ENCODE data around the gene ABHD13.
A peak's percentile ranks its signal among the peaks of the same experiment; 100 is the strongest.
"Not testable (repeated sequence)": the region's sequence is repeated elsewhere in the genome, so short reads cannot be mapped to it uniquely, and the experiment has no call there.

The ABHD13 gene

DNA sequence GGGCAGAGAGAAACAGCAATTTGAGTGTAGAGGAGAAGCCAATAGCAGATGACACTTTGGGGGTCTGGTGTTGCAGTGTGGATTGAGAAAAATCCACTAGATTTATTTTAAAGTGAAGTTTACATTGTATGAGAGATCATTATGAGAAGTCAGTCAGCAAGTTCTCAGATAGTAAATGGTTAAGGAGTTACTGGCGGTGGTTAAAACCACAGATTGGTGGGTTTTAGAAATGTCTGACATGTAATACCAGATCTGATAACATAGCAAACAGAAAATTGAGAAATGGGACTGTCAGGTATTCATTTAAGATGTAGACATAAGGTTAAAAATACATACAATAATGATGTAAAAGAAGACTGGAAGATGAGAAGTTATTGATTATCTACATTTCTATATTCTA is 7.2 kb downstream of the ABHD13 start:
- no peak for DNase-seq

DNA sequence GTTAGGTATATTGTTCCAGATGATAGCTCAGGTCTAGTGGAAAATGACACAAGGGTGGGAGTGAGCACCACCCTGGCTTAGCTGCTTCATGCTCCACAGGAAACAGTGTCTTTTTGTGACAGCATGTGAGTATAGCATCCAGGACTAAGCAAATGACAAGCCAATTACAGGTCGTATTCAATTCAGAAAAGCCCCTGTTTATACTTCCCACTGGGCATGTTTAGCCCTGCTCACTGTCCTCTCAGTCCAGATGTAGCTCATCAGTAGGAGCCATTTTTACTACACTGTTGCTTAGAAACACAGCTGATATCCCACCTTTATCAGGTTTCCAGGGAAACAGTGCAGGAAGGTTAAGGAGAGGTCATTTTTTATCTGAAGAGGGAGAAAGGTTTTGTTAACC is 8.0 kb downstream of the ABHD13 start:
- DNase-seq = peak; percentile 39

DNA sequence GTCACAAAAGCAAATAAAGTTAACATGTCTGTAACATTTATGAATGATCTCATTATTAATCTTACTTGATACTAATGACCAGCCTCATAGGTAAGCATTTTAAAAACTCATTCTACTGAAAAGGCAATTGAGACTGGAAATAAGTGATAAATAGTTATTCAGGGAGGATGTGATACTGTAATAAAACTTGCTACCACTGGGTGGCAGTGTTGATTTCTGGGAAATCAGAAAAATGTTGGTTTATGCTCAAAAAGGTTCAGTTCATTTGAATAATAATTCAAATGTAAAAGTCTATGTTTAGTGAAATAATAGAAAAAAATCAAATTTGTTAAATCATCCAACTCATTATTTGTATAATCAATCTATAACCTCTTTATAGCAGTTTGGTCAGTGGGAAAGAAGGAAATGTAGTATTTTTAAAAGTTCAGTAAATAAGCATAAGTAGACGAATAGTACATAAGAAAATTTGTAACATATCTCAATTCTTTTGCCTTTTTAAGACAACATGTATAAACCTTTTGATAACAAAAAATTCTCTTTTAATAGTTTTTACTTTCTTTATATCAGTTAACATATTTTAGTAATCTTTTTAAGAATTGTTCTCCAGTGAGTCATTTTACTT is 9.6 kb downstream of the ABHD13 start:
- DNase-seq = peak; percentile 36

DNA sequence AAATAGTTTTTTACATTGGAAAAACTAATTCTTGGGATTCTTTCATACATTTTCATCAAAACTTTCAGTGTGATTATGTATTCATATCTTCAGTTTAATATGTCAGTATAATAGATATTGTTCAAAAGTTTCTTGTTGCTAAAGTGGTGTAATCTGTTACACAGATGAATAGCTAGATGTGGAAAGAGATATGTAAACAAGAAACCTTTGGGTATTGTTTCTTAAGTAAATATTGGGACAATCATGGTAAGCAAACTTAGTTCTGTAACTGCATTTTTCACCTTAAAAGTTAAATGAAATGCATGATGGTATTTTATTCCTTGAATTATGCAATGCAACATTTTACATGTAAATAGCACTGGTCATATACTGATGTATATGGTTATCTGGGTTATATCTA is 12.2 kb downstream of the ABHD13 start:
- no peak for DNase-seq

DNA sequence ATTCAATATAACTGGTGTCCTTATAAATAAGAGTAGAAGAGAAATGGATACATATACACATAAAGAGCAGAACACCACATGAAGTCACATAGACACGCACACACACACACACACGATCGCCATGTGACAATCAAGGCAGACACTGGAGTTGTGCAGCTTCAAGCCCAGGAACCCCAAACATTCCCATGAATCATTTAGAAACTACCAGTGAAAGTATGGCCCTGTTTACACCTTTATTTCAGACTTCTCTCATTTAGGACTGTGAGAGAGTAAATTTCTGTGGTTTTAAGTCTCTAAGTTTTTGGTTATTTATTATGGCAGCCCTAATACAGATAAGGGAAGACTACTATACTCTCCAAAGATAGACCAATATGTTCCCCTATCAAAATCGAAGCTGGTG is 31.0 kb downstream of the ABHD13 start:
- DNase-seq = no peak

DNA sequence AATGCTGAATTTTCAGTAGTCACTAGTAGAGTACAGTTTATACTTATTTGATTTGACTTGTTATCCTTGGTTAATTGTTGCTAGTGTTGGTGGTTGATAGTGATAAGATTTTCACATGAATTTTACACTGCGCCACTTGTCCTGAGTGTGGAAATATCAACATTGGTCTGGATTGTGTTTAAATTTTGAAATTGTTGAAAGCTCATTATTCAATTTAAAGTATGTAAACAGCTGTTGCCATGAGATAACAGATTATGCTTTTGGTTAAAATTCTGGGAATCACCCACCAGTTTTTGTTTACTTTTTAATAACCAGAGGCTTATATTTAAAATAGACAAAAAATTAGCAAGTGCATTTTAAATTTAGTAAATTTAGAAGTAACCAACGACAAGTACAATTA is 39.1 kb downstream of the ABHD13 start:
- DNase-seq = no peak

DNA sequence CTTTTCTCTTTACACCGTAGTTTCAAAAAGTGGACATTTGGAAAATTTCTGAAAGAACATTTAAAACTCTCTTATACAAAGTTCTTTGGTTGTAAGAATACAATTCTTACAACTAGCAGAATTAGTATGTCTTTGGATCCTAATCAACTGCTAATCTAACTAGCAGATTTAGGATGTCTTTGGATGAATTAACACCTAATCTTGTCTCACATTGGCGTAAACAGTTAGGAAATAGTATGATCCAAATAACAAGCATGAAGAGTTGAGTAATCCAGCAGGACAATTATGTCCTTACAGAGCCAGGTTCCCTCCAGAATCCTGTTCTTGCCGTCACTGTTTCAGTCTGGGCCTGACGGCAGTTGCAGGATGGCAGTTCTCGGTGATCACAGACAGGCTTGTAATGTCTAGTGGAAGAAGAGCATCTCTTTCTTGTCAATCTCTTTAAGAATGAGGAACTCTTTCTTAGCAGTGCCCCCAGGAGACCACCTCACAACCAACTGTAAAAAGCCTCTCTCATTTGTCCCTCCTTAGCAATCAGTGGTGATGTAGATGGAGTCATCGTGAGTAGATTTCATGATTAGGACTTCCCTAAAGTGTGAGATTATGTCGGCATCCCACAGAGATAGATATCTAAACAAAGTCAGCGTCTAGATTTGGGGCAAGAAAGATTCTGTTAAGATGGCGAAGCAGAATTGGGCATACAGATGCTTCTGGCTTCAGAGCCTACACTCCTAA is 45.6 kb downstream of the ABHD13 start:
- no peak for DNase-seq

DNA sequence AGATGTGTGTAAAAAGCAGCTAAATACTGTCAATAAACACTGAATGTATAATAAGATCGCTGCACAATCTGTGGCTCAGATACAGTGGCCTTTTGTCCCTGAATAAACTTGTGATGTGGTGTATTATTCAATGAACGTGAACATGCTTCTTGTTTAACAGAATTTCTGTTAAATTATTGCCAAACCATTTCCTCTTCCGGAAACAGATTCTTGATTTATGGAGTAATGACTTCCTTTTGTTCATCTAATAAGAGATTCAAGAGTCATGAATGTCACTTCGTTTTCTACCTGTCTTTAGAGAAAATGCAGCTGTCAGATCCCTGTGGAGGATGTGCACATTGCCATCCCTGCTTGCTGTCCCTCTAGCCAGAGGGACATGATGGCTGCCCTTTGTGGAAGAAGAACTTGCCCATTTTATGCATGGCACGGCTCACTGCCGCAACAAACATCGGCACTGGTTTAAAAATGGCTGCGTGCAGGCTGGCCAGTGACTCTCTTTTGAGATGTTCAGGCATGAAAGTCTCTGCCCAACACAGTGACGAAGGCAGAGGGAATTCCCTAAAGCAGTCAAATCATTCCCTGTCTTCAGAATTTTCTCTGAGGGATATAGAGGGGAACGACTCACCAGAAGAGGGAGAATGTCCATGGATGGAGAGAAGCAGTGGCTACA is 48.3 kb downstream of the ABHD13 start:
- no peak for DNase-seq

DNA sequence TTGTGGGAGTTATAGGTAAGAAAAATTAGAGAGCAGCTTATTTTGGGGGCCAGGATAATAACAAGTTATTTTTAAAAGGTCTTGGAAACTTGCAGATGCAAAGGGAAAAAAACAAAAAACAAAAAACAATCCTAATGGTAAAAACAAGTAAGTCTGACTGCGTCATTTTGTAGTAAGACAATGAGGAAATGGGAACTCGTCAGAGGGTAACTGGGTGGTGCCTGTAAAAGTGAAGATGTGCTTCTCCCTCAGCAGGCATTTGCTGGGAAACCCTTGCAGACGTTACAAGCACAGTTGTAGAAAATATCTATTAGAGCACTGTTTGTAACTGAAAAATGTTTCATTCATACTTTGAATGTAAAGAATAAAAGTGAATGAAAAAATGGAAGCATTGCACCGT is 49.2 kb downstream of the ABHD13 start:
- DNase-seq = no peak

DNA sequence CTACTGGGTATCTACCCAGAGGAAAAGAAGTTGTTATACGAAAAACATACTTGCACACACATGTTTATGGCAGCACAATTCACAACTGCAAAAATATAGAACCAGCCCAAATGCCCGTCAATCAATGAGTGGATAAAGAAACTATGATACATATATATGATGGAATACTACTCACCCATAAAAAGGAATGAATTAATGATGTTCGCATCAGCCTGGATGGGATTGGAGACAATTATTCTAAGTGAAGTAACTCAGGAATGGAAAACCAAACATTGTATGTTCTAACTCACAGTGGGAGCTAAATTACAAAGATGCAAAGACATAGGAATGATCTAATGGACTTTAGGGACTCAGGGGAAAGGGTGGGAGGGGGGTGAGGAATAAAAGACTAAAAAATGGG is 49.7 kb downstream of the ABHD13 start:
- DNase-seq = not testable (repeated sequence)

DNA sequence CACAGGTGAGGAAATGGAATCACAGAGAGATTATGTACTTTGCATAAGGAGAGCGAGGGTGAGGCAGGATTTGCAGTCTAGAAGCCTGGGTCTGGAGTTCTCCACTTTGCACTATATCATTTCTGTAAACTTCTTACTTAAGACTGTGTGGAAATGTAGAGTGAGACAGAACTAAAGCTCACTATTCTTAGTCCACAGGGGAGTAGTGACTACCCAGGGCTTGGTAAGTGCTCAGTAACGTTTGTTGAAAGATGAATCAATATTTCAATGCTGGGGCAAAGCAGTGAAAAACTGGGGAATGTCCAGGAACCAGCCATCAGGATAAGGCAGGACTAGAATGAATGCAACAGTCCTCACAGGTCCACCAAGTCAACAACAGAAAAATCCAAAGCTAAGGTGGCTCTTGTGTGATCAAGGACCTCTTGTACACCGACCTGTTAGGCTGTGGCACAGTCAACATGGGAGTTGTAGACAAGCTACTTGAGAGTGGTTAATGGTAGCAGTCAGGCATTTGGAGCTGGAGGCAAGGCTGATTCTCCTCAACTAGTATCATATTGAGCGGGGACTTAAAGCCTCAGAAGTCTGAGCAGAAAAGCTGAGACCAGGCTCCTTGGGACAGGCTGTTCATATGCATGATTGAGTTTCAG is 50.4 kb downstream of the ABHD13 start:
- DNase-seq = no peak

DNA sequence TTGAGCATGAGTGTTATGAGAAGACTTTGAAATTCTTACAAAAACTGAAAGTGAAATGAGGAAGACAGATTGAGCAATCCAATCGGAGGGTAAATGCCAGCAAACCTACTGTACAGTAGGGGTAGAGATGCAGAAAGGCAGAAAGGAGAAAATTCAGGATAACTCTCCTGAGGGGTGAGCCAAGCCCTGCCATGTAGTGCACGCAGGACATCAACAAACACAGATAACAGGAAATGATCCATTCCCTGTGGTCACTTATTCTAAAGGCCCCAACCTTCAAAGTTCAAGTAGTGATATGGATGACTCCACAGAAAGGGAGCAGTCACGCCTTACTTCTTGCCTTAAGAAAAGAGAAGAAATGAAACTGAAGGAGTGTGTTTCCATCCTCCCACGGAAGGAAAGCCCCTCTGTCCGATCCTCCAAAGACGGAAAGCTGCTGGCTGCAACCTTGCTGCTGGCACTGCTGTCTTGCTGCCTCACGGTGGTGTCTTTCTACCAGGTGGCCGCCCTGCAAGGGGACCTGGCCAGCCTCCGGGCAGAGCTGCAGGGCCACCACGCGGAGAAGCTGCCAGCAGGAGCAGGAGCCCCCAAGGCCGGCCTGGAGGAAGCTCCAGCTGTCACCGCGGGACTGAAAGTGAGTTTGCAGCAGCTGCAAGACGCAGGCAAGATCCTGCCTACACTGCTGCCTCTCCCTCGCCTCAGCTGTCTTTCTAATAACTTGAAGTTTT is 51.6 kb downstream of the ABHD13 start, which contains the start of gene TNFSF13B:
TSS of gene TNFSF13B (plus strand) at position 118 of the 728 bp plus-strand sequence. CDS start at position 296, 178 bp downstream.
- peak; percentile 65 for DNase-seq

DNA sequence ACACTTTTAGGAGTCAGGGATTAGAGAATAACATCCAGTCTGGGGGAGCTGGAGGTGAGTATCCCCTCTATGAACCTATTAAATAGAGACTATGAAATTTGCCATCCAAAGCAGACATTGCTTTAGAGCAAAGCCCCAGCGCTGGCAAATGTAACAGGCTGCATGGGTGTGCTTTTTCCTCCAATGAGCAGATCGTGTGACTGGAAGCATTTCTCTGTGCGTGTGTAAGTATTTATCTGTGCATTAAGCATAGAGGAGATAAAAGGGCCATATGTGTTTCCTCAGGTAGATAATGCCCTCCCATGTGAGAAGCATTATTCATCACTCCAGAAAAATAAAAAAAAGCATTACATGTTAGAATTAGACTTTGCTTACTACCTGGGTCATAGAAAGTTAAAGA is 52.2 kb downstream of the ABHD13 start:
- DNase-seq = no peak

DNA sequence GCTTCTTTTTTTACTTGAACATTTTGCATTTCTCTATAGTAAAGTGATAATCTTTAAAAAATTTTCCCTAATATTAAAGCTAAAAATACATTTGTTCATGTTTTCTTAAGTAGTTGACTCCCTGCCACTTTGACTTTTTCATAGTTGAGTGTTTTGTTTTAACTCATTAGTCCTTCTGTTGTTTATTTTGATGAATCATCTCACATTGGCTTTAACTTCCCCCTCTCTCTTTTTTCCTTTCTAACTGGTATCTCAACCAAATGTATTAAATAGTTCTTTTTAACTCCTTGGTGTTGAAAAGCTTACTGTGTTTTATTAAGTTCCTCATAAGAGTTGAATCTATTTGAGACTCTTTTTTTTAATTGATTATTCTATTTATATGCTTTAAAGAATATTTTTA is 54.1 kb downstream of the ABHD13 start:
- no peak for DNase-seq

DNA sequence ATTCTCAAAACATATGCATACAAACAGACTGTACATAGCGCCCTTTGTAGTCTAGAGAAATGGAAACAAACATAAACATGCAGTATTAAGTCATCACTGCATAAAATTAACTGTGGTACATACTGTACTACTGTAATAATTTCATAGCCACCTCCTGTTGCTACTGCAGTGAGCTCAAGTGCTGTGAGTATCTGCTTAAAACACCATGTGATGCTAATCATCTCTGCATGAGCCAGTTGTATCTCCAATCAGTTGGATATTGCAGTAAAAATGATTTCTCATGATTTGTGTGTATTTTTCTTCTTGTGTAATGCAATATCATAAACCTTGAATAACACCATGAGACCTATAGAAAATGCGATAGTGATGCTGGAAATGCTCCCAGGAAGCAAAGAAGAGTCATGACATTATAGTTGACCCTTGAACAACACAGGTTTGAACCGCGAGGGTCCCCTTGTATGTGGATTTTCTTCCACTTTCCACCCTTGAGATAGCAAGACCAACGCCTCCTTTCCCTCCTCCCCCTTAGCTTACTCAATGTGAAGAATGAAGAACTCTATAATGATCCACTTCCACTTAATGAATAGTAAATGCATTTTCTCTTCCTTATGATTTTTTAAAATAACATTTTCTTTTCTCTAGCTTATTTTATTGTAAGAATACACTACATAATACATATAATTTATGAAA is 55.4 kb downstream of the ABHD13 start:
- DNase-seq = no peak

DNA sequence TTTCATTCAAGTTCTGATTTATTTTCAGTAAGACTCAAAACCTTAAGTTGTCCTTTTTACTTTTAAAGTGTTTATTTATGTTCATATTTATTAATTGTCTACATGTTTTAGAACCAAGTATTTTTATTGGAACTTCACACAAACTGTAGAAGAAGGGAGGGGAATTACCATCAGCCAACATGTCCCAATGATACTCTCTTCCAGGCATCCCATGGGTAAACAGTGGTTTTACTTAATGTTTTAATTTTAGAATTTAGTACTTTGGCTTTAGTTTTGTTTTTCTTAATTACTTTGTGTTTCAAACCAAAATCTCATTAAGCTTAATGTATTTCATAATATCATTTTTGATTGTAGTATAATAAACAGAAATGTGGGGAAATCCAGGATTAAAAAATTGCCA is 56.5 kb downstream of the ABHD13 start:
- DNase-seq = no peak

DNA sequence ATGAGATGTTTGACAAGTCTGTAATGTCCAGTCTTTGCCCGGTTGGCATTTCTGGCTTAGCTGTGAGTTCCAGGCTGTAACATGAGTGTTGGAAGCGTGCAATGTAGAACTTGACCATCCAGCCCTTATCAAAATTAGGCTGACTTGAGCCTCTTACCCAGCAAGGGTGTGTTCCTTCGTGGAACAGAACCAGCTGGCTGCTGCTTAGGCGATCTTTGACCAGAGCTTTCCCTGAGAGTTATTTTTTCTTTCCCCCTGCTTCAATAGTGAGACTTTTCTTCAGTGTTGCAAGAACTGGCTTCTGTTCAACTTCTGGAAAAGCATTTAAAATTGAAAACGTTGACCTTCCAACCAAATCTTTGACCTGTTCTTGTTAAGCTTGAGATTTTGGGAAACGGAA is 57.9 kb downstream of the ABHD13 start:
- no peak for DNase-seq

DNA sequence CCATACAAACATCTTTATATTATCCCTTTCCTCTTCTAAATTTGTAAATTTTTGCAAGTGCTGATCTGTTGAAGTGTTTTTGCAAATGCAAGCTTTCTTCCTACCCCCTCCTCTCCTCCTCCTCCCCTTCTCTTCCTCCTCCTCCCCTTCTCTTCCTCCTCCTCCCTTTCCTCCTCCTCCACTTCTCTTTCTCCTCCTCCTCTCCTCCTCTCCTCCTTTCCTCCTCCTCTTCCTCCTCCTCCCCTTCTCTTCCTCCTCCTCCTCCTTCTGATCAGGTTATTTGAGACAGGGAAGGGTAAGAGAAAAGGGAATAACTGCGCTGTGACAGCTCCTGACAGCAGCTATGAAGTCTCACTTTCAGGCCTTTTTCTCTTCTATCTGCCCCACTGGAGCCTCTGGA is 60.3 kb downstream of the ABHD13 start:
- no peak for DNase-seq

DNA sequence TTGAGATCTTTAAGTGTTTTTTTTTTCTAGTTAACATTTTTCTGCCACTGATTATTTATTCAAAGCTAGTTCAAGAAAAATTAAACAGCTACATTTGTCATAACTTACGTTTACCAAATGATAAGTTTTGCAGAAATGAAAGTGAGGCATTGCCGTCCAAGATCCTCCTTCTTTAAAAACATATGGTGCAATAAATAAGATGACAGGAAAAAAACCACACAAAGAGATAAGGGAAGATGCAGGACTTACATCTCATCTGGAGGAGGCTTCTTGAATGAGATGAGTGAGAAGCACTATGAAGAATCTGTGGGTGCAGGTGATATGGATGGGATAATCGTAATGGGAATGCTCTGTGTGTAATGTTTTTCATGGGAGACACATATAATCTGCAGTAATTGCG is 63.7 kb downstream of the ABHD13 start:
- DNase-seq = no peak

DNA sequence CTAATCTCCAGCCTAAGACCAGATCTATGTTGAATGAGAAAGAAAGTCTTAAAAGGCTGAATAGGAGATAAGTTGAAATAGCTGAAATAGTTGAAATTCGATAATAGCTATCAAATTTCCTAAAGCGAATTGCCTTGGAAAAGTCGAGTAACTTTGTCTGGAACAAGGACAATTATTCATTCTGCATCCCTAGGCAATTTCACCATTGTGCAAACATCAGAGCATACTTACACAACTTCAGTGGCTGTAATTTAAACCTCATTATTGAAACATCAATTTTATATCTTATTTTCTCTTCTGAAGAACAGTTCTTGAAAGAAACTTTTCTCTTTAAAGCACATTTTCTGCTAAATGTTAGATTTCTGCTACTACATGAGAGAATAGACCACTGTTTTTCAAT is 64.9 kb downstream of the ABHD13 start:
- DNase-seq = no peak

All from NCI-H82 (cell line).